Inferior parietal cortex (tissue), 1 donor: ENCODE measurements around the gene ACTR1B.
"Not testable (repeated sequence)": the region's sequence is repeated elsewhere in the genome, so short reads cannot be mapped to it uniquely, and the experiment has no call there.

ENCODE experiments used
- DNase-seq: peaks from one replicate; pipeline ENCODE4 v3.0.0-alpha.2; 2016; ENCODE audit errors: extremely low spot score

ACTR1B gene

DNA sequence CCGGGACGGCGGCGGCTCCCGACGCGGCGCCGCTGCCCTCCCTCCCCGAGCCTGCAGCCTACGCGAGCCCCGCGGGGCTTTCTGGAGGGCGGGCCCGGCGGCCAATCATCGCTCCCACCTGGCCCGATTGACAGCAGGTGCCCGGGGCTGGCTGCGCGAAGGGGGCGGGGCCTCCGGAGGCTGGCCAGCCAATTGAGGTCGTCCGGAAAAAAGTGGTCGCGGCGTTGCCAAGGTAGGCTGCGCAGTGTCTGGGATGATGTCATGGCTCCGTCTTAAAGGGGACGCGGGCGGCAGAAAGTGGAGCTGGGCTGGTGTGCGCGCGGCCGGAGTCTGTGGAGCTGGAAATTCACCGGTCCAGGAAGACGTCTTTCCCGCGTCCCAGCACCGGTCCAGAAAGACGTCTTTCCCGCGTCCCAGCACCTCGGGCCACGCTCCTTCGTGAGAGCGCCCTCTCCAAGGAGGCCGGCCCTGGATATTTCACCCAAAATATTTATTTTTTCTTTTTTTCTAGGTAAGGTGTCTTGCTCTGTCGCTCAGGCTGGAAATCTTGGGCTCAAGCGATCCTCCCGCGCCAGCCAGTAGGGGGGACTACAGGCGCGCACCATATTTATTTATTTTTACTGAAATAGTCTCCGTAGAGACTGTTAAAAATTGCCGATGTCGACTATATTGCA is at the start of gene ACTR1B:
Gene ACTR1B, minus strand, starts transcription at position 83 of the 674 bp plus-strand sequence. CDS start 154 bp downstream, outside the sequence.
- peak; percentile 98 for DNase-seq

DNA sequence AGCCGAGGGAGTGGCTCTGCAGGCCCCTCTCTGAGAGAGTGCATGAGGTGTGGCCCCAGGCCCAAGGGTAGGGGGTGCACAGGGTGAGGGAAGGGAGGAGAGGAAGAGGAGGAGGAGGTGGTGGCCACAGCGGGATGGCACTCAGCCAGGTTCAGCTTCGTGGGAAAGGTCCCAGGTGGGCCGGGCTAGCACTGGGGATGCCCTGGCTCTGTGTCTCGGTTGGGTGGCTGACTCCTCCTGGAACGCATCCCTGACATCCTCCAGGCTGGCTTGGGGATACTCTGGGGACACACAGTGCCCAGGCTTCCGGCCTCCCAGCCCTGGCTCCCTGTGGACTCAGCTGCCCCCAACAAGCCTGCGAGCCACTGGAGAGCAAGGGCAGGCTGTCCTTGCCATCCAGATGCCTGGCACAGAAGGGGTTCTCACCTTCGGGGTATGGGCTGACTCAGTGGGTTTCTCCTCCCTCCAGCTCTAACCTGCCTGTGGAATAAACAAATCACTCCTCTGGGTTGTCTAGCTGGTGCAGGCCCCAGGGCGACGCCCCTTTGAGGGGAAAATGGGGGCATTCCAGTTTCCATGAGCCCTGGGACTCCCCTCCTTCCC is 49.0 kb upstream of the ACTR1B start:
- DNase-seq = no peak

DNA sequence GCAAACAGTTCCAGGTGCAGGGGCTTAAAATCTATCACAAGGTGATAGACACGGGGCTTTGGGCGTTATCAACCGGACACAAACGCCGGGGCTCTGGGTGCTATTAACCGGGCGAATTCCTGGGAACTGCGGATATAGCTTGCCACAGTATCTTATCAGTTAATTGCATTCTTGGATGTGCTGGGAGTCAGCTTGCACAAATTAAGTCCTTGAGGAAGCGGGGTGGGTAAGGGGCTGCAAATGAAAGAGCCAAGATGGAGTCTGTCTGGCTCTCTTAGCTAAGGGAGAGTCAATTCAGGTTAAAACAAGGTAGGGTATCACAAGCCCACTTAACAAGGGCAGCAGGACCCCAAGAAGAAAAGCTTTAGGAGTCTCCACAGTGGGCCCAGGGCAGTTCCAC is 48.3 kb upstream of the ACTR1B start:
- not testable (repeated sequence) for DNase-seq

DNA sequence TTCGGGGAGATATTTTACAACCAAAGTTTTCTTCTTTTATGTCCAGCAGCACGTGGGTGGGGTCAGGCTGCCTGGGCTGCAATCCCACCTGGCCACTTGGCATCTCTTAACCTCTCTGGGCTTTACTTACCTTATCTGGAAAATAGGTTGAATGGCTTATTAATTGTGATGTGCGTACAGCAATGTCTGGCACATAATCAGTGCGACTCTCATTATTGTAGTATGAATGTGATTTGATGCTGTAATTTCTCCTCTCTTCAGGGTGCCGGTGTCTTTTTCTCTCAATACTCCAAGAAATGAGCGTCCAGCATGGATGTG is 47.5 kb upstream of the ACTR1B start:
- DNase-seq = no peak

DNA sequence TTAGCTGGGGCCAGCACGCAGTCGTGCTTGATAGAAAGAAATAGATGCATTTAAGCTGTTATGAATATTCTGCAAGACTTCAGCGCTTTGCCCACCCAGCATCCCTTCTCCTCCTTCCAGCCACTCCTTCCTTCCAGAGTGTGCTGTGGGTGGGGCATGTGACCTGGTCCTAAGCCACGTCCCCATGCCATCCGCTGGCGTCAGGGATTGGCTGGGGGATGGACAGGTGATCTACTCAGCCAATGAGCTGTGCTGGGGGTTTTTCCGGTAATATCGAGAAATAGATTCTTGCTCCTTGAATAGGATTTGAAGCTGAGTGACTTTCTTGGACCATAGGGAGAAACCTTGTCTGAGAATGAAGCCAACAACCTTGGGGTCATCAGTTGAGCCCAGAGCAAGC is 44.8 kb upstream of the ACTR1B start:
- no peak for DNase-seq

DNA sequence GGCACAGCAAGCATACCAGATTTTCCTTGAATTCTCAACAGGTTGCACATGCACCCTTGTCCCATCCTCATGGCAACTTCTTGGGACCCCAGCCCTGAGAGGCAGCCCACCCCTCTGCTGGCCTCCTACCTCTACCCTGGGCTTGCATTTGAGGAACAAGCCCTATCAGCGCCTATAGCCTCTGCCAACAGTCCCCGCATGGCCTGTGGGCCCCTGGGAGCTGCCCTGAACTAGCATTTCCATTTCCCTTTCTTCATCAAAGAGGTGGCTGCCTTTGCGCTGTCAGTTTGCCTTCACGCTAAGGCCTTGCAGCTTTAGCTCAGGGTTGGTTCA is 44.2 kb upstream of the ACTR1B start:
- no peak for DNase-seq

DNA sequence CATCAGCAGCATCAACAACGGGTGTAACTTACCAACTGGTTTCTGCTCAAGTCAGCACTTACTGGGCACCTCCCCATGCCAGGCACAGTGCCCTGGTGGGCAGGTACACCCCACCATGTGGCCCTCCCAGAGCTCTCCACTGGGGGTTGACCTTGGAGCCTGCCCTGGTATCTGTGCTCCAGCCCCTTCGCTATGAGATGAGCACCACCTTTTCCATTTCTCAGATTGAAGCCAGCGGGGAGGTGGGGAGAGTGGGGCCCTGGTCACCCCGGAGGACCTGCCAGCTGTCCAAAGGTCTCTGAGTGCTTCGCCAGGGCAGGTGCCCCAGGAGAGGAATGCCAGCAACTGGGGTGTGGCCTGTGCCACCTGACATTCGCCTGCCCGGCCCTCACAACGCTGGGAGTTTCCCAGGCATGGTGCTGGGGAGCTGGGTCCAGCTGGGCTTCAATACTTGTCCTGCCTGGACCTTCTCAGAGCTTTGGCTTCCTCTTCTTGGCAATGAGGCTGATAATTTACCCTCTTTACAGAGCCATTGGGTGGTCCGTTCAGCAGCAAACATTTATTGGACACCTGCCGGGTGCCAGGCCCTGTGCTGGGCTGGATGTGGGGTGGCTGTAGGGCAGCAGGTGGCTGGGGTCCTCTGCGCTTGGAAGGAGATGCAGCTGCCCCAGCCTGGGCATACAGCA is 43.7 kb upstream of the ACTR1B start:
- no peak for DNase-seq

DNA sequence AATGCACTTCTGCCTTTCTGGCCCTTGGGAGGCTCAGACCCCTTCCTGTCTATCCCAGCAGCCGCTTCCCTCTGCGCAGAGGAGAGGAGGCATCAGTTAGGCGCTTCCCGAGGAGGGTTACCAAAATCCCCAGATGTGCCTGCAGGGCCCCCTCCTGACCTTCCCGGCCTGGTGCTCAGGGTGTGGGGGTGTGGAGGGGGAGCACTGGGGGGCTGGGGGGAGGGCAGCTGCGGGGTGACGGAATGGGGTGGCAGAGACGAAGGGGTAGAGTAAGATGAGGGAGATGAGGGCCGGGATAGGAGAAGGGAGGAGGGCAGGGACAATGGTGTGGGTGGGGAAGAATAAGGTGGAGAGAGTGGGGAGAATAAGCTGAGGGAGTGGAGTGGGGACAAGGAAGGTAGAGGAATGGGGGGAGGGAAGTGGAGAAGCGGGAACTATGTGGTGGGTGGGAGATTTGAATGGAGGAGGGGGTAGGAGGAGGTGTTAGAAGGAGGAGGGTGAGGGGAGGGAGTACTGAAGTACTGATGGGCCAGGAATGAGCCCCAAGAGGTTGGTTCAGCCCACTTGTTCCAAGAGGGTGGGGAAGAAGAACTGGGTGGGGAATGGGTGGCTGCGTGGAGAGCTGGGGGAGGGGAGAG is 43.0 kb upstream of the ACTR1B start:
- no peak for DNase-seq

DNA sequence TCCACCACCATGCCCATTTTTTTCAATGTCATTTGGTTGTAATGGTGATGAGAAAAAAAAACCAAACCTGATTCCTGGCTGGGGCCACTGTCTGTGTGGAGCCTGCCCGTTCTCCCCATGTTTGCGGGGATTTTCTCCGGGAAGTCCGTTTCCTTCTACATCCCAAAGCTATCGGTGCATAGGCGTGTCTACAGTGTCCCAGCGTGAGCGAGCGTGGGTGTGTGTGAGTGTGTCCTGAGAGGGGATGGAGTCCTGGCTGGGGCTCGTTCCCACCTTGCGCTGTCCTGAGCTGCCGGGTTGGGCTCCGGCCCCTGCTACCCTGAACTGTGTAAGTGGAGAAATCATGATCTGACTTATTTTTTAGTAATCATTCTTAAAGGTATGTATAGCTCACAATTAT is 42.3 kb upstream of the ACTR1B start:
- no peak for DNase-seq

DNA sequence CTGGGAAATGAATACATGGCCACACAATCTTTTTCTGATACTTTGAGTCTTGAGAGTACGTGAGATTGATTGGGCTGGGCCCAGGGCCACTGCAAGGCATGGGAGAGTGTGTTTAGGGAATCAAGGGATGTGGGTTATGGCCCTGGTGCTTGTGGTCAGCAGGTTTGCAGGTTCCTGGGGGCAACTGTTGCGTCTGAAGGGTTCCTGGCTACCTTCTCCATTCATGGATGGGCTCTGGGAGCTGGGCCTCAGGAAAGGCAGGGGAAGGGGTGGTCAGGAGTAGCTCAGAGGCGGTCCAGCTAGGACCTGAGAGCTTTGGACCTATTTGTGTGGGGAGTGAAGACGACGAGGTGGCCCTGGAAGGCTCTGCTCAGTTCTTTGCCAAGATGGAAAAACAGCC is 41.1 kb upstream of the ACTR1B start:
- DNase-seq = no peak

DNA sequence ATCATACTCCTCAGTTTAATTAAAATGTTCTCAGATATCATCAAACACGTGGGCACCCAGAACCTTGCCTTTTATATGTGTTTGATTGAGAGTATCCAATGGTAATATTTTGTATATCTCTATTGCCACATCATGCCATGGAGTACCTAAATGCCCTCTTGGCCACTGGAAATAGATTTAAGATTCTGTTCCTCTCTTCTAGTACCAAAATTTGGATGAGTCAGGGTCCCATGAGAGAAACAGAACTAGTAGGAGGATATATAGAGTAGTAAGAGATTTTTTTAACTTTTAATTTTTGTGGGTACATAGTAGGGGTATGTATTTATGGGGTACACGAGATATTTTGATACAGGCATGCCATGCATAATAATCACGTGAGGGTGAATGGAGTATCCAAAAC is 39.9 kb upstream of the ACTR1B start:
- no peak for DNase-seq

DNA sequence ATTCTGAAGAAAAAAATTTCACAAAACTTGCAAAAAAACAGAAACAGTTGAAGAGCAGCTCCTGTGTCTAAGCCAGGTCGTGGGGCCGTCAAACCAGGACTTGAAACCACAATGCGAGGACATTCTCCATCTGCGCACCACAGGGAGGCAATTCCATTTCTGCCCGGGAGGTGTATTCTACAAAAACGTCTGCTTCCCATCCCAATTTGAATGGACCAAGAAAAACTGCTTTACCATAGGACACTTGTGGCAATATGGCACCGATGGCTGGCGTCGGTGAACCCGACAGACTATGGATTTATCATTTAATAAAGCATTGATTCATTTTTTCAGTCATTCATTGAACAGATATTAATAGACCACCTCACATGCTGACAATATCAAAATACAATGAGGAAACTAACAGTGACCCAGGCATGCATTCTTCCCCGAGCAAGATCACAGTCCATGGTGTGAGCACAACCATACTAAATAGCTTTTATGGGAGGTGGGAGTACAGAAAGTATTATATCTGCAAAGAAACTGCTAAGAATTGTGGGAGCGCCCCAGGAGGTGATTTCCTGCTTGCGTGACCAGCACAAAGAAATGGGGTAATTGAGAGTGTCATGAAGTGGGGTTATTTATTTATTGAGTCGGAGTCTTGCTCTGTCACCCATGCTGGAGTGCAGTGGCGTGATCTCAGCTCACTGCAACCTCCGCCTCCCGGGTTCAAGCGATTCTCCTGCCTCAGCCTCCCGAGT is 39.1 kb upstream of the ACTR1B start:
- no peak for DNase-seq

DNA sequence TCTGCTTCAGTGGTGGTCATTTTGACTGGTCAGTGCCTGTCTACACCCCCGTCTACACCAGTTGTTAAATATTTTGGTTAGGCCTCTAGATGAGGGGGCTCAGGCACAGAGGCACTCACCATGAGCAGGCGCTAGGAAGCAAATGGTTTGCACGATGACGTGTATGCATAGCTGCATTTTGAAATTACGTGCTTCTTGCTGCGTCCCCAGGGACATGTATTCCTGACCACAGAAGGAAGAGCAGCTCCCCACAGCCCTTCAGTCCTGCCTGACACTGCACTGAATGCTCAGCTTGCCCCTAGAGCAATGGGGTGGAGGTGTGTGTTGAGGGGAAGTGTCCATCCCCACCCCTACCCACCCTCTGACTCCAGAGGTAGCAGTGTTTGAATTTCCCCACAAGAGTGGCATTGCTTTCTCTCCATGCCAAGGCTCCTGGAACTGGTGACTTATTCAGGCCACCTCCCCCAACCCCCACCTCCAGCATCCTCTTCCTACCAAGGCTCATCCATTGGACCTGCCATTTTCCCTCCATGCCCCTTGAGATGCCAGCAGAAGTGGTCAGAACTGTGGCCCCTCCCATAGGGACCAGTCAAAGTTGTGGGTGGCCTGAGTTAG is 38.1 kb upstream of the ACTR1B start:
- no peak for DNase-seq

DNA sequence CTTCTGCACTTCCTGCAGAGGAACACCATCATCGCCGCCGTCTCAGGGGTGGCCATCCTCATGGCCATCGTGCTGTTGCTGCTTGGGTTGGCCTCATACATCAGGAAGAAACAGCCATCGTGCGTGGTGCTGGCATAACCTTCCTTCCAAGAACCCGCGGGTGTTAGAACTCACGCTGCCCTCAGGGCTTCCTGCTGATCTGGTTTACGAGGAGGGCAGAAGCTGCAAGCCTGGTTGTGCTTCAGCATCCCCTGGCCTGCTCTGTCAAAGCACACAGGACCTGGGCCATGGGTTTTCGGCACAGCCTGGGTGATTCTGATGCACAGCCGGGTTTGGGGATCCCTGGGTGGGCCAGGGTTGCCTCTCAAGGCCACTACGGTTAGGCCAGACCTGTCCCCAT is 37.3 kb upstream of the ACTR1B start:
- DNase-seq = no peak

DNA sequence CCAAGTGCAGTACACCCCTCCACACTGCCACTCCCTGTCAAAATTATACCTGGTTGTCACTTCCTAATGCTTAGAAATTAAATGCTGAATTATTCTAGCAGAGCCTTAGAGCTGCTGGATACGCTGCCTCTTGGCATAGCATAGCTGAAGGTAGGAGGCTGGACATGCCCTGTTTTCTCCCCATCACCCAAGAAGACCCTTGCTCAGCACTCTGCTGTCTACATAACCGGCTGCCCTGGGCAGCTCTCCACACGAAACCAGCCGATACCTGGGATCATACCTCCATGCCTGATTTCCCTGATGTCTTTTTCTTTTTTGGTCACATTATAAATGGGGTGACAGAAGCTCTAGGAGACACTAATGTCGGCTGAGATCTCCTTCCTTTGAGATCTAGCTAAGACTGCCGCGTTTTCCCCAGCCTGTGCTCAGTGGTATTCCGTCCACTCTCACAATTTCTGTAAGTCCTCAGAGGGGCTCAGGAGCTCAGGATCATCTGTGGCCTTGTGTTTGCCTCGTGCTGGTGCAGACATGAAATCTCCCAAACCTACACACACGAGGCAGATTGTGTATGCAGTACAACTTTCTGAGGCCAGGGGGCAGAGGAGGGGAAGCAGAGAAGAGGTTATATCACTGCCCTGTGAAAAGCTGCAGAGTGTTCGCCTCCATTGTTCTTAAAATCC is 36.1 kb upstream of the ACTR1B start:
- peak; percentile 64 for DNase-seq

DNA sequence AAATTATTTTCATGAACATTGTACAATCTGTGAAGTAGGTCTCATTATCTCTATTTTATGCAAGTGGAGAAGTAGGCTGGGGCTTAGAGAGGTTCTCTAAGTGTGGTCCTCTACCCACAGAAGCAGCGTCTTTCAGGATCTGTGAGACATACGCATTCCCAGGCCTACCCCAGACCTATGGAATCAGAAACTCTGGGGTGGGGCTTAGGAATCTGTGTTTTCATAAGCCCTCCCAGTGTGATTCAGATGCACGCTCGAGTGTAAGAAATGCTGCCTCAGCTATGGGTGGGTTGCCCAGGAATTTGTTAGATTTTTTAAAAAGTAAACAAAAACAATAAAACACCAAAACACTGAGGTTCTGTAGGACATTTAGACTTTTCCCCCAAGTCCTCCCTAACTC is 34.7 kb upstream of the ACTR1B start:
- DNase-seq = no peak

DNA sequence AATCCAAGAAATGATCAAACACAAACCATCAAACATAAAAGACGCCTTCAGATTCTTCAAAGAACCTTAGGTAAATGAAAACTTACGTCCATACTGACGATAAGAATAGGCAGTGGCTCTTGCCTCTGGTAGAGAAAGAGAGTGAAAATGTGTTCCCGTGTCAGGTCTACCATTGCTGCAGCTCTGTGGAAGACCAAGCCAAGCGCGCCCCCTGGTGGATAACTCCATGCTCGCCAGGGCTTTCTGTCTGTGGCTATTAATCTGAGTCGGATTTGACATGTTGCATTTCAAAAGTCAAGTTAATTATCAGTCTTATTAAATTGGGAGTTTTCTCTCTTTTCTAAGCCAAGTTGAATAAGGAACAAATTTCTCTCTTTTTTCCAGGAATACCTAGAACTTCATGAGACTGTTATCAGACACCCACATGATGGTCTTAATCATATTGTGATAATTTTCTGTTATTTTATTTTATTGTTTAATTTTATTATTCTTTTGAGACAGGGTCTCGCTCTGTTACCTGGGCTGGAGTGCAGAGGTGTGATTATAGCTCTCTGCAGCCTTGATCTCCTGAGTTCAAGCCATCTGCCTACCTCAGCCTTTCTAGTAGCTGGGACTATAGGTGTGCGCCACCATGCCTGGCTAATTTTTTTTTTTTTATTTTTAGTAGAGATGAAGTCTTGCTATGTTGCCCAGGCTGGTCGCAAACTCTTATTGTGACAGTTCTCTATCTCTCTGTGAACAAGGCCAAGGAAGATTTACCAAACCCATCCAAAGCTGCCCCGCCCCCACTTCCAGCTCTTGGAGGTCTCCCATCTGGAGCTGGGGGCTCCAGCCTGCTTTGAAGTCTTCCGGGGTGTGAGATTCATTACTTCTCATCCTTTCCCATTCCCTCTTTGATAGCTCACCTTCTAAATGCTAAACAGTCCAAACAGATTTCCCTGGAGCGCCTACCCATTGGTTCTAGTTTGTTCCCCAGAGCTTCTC is 33.7 kb upstream of the ACTR1B start:
- peak; percentile 95 for DNase-seq

DNA sequence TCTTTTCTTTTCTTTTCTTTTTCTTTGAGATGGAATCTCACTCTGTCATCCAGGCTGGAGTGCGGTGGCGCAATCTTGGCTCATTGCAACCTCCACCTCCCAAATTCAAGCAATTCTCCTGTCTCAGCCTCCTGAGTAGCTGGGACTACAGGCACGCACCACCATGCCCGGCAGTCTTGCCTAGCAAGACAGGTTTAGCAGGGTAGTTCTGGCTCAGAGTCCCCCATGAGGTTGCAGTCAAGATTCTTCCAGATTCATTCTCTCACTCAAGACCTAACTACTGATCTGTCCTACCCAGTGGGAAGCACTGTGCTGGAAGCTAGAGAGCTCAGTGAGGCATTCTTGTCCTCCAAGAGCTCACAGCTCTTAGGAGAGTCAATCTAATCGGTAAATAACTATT is 31.9 kb upstream of the ACTR1B start:
- DNase-seq = no peak

DNA sequence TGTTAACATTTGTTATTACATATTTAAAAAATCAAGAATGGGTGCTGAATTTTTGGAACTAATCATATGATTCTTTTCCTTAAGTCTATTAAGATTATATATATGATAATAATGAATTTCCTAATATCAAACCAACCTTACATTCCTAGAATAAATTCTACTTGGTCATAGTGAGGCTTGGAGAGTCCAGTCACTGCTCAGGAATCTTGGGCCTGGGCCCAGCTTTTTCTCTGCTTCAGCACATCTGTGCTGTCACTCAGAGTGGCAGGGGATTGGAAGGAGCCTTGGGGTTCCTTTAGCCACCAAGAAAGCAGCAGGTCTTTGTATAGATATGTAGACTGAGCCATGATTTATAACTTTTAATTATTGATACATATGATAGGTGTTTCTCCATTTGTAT is 29.6 kb upstream of the ACTR1B start:
- DNase-seq = no peak

DNA sequence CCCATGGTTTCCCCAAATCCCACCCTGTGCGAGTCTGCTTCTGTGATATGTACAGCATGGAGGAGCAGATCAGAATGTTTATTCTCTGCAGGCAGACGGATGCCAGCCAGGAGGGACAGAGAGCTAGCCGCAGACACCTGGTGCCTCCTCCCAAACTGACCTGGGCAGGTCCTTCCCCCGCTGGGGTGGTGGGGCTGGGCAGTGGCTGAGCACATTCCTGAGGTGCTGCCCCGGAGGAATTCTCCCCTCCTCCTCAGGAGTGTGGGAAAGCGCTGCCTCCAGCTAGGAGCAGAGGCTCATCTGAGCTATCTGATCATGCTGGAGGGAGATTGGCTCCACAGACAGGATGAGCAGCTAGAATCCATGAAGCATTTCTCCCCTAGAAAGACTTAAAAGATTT is 27.3 kb upstream of the ACTR1B start:
- DNase-seq = no peak
